NT2/D1 (cell line): ENCODE data around the gene ACBD3.

Source experiments
- SUZ12 ChIP-seq: IDR thresholded peaks from 2 replicates; pipeline ENCODE4 v1.6.1; 2011; ENCODE audit not compliant: insufficient read length, insufficient read depth; ENCODE audit errors: extremely low read depth
- YY1 ChIP-seq: IDR thresholded peaks from 2 replicates; pipeline ENCODE4 v1.6.1; 2011; ENCODE audit not compliant: insufficient read length, insufficient read depth
- ZNF274 ChIP-seq: IDR thresholded peaks from 2 replicates; pipeline ENCODE4 v1.6.1; 2011; ENCODE audit warnings: mild to moderate bottlenecking, low read depth, low read length

DNA sequence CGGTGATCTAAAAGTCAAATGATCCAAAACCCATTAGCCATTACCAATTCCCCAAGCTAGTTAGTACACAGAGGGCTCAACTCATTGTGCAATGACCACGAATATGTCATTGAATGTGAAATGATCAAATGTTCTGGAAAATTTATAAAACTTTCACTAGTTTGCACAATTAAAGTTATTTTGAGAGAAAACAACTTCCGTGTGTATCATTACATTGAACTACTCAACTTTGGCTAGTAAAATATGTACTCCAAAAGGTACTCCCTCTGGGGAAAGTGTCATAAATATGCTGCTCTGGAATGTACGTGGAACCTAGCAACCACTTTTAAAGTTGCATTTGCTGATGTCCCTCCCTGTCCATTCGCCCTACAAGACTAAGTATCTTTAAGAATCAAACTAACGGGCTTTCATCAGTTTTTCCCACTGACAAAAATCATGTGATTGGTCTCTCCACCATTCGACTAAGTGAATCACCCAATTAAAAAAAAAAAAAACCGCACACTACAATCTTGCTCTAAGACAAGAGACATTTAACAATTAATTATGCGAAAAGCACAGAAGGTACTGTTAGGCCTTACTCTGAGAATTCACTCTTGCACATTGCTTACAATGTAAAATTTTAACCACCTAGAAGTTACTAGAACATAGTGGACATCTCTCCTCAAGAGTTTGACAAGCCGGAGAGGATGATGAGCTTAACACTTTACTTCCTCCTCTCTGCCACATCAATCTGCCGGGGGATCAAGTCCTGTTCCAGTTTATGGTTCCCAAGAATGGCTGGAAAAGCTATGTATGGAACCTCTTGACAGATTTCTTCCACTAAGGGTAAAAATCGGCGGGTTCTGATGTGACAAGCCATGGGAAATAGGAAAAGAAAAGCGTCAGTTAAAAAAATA lies 1.2 kb downstream of the ACBD3 start:
- TF ChIP-seq YY1, result no peak
- TF ChIP-seq ZNF274, result no peak
- no peak for TF ChIP-seq SUZ12
